Caco-2 (cell line): ENCODE data around the gene ZSCAN21. TPM values are rescaled to one million over a fixed set of nuclear protein-coding genes. Genes with fewer than 3 reads are reported as not detected.

Source experiments
- BruUV-seq: library from RNA; stranded (reverse); fragments of 400-500 nt; replicated peaks from 2 replicates; lab custom pipeline; 2021; lab: Mats Ljungman, UMichigan
- CTCF ChIA-PET: fragments of 300-600 bp; sonication (Branson Sonifier 250); formaldehyde crosslinking; loops from one replicate; lab custom pipeline; 2022; ENCODE audit warnings: antibody characterized with exemption; lab: Charles Lee
- POLR2A ChIA-PET: fragments of 300-600 bp; sonication (Branson Sonifier 250); formaldehyde crosslinking; loops from one replicate; lab custom pipeline; 2022; ENCODE audit warnings: antibody characterized with exemption; lab: Charles Lee
- DNase-seq, 2 experiments: peaks; one replicate each; pipeline versions ENCODE4 v3.0.0 to v3.0.0-alpha.2; 2020 to 2022
- H3K27me3 ChIP-seq: replicated peaks from 2 replicates; pipeline ENCODE4 v1.6.0; 2011; ENCODE audit warnings: low read length; ENCODE audit not compliant: control insufficient read depth, insufficient read depth
- H3K36me3 ChIP-seq: 2 replicates; pipeline ENCODE4 v1.5.1; 2011; ENCODE audit warnings: low read length; ENCODE audit not compliant: control insufficient read depth, insufficient read depth
- H3K4me1 ChIP-seq: fragments of 250-450 bp; sonication (Bioruptor Pico); 2 replicates; pipeline ENCODE4 v1.5.1; 2020; ENCODE audit warnings: mild to moderate bottlenecking
- H3K4me3 ChIP-seq: 2 replicates; pipeline ENCODE4 v1.5.1; 2011; ENCODE audit warnings: low read depth, mild to moderate bottlenecking, control low read depth, low read length
- H3K9me3 ChIP-seq: fragments of 250-450 bp; sonication (Bioruptor Pico); 2 replicates; pipeline ENCODE4 v1.5.1; 2020; ENCODE audit warnings: mild to moderate bottlenecking, moderate library complexity
- H3K27ac Mint-ChIP-seq: one replicate; pipeline ENCODE4 v1.8.0; 2022; ENCODE audit warnings: mixed read lengths; ENCODE audit not compliant: unreplicated experiment
- H3K27me3 Mint-ChIP-seq: one replicate; pipeline ENCODE4 v1.8.0; 2022; ENCODE audit warnings: mixed read lengths; ENCODE audit not compliant: insufficient read depth, unreplicated experiment
- H3K36me3 Mint-ChIP-seq: one replicate; pipeline ENCODE4 v1.8.0; 2022; ENCODE audit warnings: mild to moderate bottlenecking, mixed read lengths; ENCODE audit not compliant: insufficient read depth, unreplicated experiment
- H3K4me1 Mint-ChIP-seq: one replicate; pipeline ENCODE4 v1.8.0; 2022; ENCODE audit warnings: low read depth, mixed read lengths; ENCODE audit not compliant: unreplicated experiment
- H3K4me3 Mint-ChIP-seq: one replicate; pipeline ENCODE4 v1.8.0; 2022; ENCODE audit warnings: mild to moderate bottlenecking, moderate library complexity, mixed read lengths; ENCODE audit not compliant: unreplicated experiment
- H3K9me3 Mint-ChIP-seq: one replicate; pipeline ENCODE4 v1.8.0; 2022; ENCODE audit warnings: mixed read lengths; ENCODE audit not compliant: unreplicated experiment
- CTCF ChIP-seq, 2 experiments: fragments of 200-600 bp in 1 of 2; IDR thresholded peaks; 1 replicate in 1 of 2; 2 replicates in 1 of 2; pipeline versions ENCODE4 v1.5.1 to v1.8.0; 2011 to 2022; ENCODE audit warnings: antibody characterized with exemption in 1 of 2, control low read depth in 1 of 2, inconsistent platforms in 1 of 2, low read depth in 1 of 2, low read length in 1 of 2, mild to moderate bottlenecking in 1 of 2, moderate library complexity in 1 of 2; ENCODE audit not compliant: insufficient read depth in 1 of 2, severe bottlenecking in 1 of 2, unreplicated experiment in 1 of 2
- intact Hi-C: fragments of 100-400 bp; cut with micrococcal nuclease; formaldehyde crosslinking; loops from one replicate; pipeline ENCODE4 v1.10.0; 2022; ENCODE audit not compliant: unreplicated experiment
- total RNA-seq: library from RNA; stranded (reverse); gene quantifications from 2 replicates; pipeline ENCODE4 v1.2.3, GENCODE V29; 2022

Gene ZSCAN21
- total RNA-seq, 1 experiment from 2014 or later: 16.7 TPM

- no TSS peak for BruUV-seq
- H3K36me3 ChIP-seq: peaks cover 2% of the 10 kb centered on the region; the same call in 1 of the 2 replicates
- H3K27me3 ChIP-seq: no peaks in the 10 kb centered on the region
- H3K4me3 ChIP-seq: no peak overlapping the region
- peaks cover 11% of the 10 kb centered on the region; the same call in 1 of the 2 replicates for H3K4me1 ChIP-seq
- Mint-ChIP-seq H3K27ac (no peak overlapping the region), H3K27me3 (no peaks in the 10 kb centered on the region), H3K4me3 (peak overlapping the region; percentile 50), H3K36me3 (peaks cover 42% of the 10 kb centered on the region), H3K9me3 (no peaks in the 10 kb centered on the region), H3K4me1 (peaks cover 16% of the 10 kb centered on the region)
- no peaks in the 10 kb centered on the region for H3K9me3 ChIP-seq
- no peak for TF ChIP-seq CTCF (IDR thresholded peaks at IDR 0.05; ENCODE audit: insufficient read depth in 1 of 2, low read depth in 1 of 2, low read length in 1 of 2, severe bottlenecking in 1 of 2, unreplicated experiment in 1 of 2)
- no peak for DNase-seq
- ChIA-PET POLR2A (interaction anchor here (0.6 kb wide), 1 partner anchor 72 kb away, joined by 3 read pairs; no protein-coding TSS in a partner anchor), CTCF (no interaction called here)
- intact Hi-C loops: no loop called here
Measured at GRCh38 chr7:100087055-100087750, 37.6 kb downstream of the ZSCAN21 start.

- peak overlapping the region; percentile 76 for H3K4me3 ChIP-seq
- H3K27me3 ChIP-seq: no peaks in the 10 kb centered on the region
- H3K27ac Mint-ChIP-seq: peak overlapping the region; percentile 71
- intact Hi-C loops: loop anchor here (1.0 kb wide), 1 partner anchor 12 kb away; no protein-coding TSS in a partner anchor
- H3K36me3 Mint-ChIP-seq: peaks cover 45% of the 10 kb centered on the region
- 0 out of 2 replicates have a peak, but pooled peaks cover 7% of the 10 kb centered on the region for H3K4me1 ChIP-seq
- TF ChIP-seq CTCF (IDR thresholded peaks at IDR 0.05; ENCODE audit: insufficient read depth in 1 of 2, low read depth in 1 of 2, low read length in 1 of 2, severe bottlenecking in 1 of 2, unreplicated experiment in 1 of 2): no peak
- CTCF ChIA-PET: interaction anchor here (0.6 kb wide), 1 partner anchor 109 kb away, joined by 4 read pairs; no protein-coding TSS in a partner anchor
- peaks cover 9% of the 10 kb centered on the region for H3K4me1 Mint-ChIP-seq
- BruUV-seq: TSS peak; percentile 18
- peaks cover 2% of the 10 kb centered on the region; the same call in 1 of the 2 replicates for H3K36me3 ChIP-seq
- peak overlapping the region; percentile 88 for H3K4me3 Mint-ChIP-seq
- no peaks in the 10 kb centered on the region for H3K9me3 ChIP-seq
- H3K27me3 Mint-ChIP-seq: no peaks in the 10 kb centered on the region
- POLR2A ChIA-PET: interaction anchor here (0.6 kb wide), 1 partner anchor 73 kb away, joined by 3 read pairs; no protein-coding TSS in a partner anchor
- H3K9me3 Mint-ChIP-seq: no peaks in the 10 kb centered on the region
- DNase-seq: no peak
Measured at GRCh38 chr7:100088095-100088620, 38.6 kb downstream of the ZSCAN21 start.

- H3K4me1 Mint-ChIP-seq: peaks cover 8% of the 10 kb centered on the region
Measured at GRCh38 chr7:100088621-100089457, 39.3 kb downstream of the ZSCAN21 start, which contains the start of gene COPS6. Gene COPS6, plus strand, starts transcription at chr7:100088969. Its CDS starts 22 bp downstream, at chr7:100088991.

More at GRCh38 chr7:100088621-100089457, 39.3 kb downstream of the ZSCAN21 start, which contains the start of gene COPS6:
- H3K4me3 Mint-ChIP-seq: peak within 1 kb of the TSS; percentile 88
- intact Hi-C loops: loop anchor here (1.0 kb wide), 1 partner anchor 11 kb away; no protein-coding TSS in a partner anchor
- Histone ChIP-seq H3K4me1 (0 out of 2 replicates have a peak, but pooled peaks cover 7% of the 10 kb centered on the region), H3K4me3 (peak within 1 kb of the TSS; percentile 76), H3K27me3 (no peaks in the 10 kb centered on the region), H3K36me3 (peaks cover 2% of the 10 kb centered on the region; the same call in 1 of the 2 replicates), H3K9me3 (no peaks in the 10 kb centered on the region)
- H3K27me3 Mint-ChIP-seq: no peaks in the 10 kb centered on the region
- CTCF ChIA-PET: interaction anchor here (0.6 kb wide), 2 partner anchors 95 to 109 kb away, joined by 4 read pairs; no protein-coding TSS in a partner anchor
- H3K9me3 Mint-ChIP-seq: no peaks in the 10 kb centered on the region
- no TSS peak for BruUV-seq
- H3K27ac Mint-ChIP-seq: peak within 1 kb of the TSS; percentile 71
- no peak for TF ChIP-seq CTCF (IDR thresholded peaks at IDR 0.05; ENCODE audit: insufficient read depth in 1 of 2, low read depth in 1 of 2, low read length in 1 of 2, severe bottlenecking in 1 of 2, unreplicated experiment in 1 of 2)
- peaks cover 52% of the 10 kb centered on the region for H3K36me3 Mint-ChIP-seq
- DNase-seq: peak; percentile 84 to 93
- POLR2A ChIA-PET: no interaction called here
